Parathyroid adenoma (tissue), 2 donors: ENCODE results near the gene CD14.

Source experiments
- H2AFZ ChIP-seq: fragments of 300-600 bp; sonication (generic); one replicate; pipeline ENCODE4 v1.7.0; 2017; ENCODE audit warnings: antibody characterized with exemption, mild to moderate bottlenecking
- H3K27ac ChIP-seq: fragments of 300-600 bp; sonication (generic); one replicate; pipeline ENCODE4 v1.7.0; 2017
- H3K27me3 ChIP-seq: fragments of 300-600 bp; sonication (generic); one replicate; pipeline ENCODE4 v1.7.0; 2017; ENCODE audit warnings: low read length; ENCODE audit not compliant: control insufficient read depth, insufficient read depth
- H3K36me3 ChIP-seq: fragments of 300-600 bp; sonication (generic); one replicate; pipeline ENCODE4 v1.7.0; 2017; ENCODE audit warnings: low read length; ENCODE audit not compliant: control insufficient read depth, insufficient read depth
- H3K4me1 ChIP-seq: fragments of 300-600 bp; sonication (generic); one replicate; pipeline ENCODE4 v1.7.0; 2017; ENCODE audit warnings: control low read depth
- H3K4me2 ChIP-seq: fragments of 300-600 bp; sonication (generic); one replicate; pipeline ENCODE4 v1.7.0; 2017; ENCODE audit warnings: low read length
- H3K4me3 ChIP-seq: fragments of 300-600 bp; sonication (generic); one replicate; pipeline ENCODE4 v1.7.0; 2017; ENCODE audit warnings: low read depth, low read length
- H3K79me2 ChIP-seq: fragments of 300-600 bp; sonication (generic); one replicate; pipeline ENCODE4 v1.7.0; 2017; ENCODE audit warnings: control low read depth
- H3K9ac ChIP-seq: fragments of 300-600 bp; sonication (generic); one replicate; pipeline ENCODE4 v1.7.0; 2017; ENCODE audit warnings: mild to moderate bottlenecking
- H3K9me3 ChIP-seq: fragments of 300-600 bp; sonication (generic); one replicate; pipeline ENCODE4 v1.7.0; 2017; ENCODE audit warnings: low read length; ENCODE audit not compliant: control insufficient read depth
- CTCF ChIP-seq: fragments of 300-600 bp; sonication (generic); IDR thresholded peaks from one replicate; pipeline ENCODE4 v1.7.0; 2017; ENCODE audit warnings: antibody characterized with exemption, mild to moderate bottlenecking
- donor health status: primary hyperparathyroidism.

Gene CD14

DNA sequence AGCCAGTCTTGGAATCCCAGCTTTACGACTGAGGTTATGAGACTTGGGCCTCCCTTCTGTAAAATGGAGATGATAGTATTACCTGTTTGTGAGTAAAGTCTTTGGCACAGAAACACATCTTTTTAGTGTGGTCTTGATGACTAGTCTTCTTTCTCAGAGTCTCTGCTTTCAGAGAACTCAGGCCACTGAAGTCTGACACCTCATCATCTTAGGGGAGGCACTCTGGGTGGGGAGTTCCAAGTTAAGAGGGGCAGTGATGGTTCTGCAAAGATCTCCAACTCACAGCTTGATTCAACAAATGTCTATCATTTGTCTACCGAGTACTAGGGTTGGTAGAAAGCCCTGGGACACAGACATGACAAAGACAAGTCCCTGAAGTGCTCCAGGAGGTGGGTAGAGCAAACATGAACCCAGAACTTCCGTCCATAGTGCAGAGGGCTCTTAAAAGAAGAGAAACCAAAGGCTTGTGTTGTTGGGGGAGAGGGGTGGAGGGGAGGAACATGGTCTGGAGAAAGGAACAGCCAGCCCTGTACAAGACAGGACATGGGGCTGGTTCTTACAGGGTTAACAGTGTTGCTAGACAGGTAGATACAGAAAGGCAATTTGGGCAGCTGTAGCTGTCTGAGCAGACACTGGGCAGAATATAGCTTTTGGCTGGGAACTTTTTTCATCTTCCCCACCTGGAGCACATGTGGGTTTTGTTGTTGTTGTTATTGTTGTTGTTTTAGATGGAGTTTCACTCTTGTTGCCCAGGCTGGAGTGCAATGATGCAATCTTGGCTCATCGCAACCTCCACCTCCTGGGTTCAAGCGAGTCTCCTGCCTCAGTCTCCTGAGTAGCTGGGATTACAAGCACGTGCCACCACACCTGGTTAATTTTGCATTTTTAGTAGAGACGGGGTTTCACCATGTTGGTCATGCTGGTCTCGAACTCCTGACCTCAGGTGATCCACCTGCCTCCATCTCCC lies 2.6 kb upstream of the CD14 start:
- H3K4me2 ChIP-seq, result no peak overlapping the region
- no peaks in the 10 kb centered on the region for H3K36me3 ChIP-seq
- H2AFZ ChIP-seq, result no peak overlapping the region
- no peak overlapping the region for H3K4me3 ChIP-seq
- no peaks in the 10 kb centered on the region for H3K79me2 ChIP-seq
- H3K27me3 ChIP-seq, result no peaks in the 10 kb centered on the region
- no peaks in the 10 kb centered on the region for H3K9me3 ChIP-seq
- no peak overlapping the region for H3K27ac ChIP-seq
- peaks cover 8% of the 10 kb centered on the region for H3K4me1 ChIP-seq
- no peak overlapping the region for H3K9ac ChIP-seq
- TF ChIP-seq CTCF, result no peak

DNA sequence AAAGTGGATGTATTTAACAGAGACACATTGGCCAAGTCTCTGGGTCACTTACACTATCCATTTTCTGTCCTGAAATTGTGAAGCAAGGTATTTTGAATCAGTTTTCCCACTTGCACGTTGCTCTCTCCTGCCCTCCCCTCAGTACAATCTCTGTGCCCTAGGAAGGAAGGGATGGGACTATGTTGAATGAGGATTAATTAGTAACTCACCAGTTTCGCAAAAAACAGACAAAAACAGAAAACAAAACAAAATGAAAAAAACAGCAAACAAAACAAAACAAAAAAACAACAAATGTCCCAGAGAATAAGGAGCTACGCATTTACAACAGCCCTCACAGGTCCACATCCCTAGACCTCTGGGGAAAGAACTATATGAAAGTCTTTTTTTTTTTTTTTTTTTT lies 1.1 kb upstream of the CD14 start:
- H3K9me3 ChIP-seq, result no peaks in the 10 kb centered on the region
- no peaks in the 10 kb centered on the region for H3K27me3 ChIP-seq
- no peak overlapping the region for H2AFZ ChIP-seq
- no peaks in the 10 kb centered on the region for H3K36me3 ChIP-seq
- TF ChIP-seq CTCF, result no peak
- peaks cover 3% of the 10 kb centered on the region for H3K4me1 ChIP-seq
- no peak overlapping the region for H3K4me3 ChIP-seq
- no peak overlapping the region for H3K4me2 ChIP-seq
- H3K9ac ChIP-seq, result no peak overlapping the region
- H3K79me2 ChIP-seq, result no peaks in the 10 kb centered on the region
- no peak overlapping the region for H3K27ac ChIP-seq

DNA sequence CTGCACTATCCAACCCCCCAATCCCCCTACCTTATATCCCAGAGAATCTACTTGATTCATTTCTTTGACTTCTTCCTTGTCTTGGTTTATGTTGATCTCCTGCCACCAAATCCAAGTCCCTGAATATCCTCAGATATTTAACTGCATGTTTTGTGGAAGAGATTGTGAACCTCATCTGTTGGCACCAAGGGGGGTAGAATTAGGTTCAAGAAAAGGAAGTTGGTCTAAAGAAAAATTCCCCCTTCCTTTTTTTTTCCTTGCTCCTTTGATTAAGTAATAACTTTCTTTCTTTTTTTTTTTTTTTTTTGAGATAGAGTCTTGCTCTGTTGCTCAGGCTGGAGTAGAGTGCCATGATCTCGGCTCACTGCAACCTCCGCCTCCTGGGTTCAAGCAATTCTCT lies 526 bp upstream of the CD14 start:
- no peaks in the 10 kb centered on the region for H3K4me1 ChIP-seq
- H3K36me3 ChIP-seq, result no peaks in the 10 kb centered on the region
- no peak overlapping the region for H3K9ac ChIP-seq
- peak overlapping the region; percentile 88 for H3K4me2 ChIP-seq
- no peak for TF ChIP-seq CTCF
- H3K4me3 ChIP-seq, result peak overlapping the region; percentile 63
- peak overlapping the region; percentile 94 for H2AFZ ChIP-seq
- H3K9me3 ChIP-seq, result no peaks in the 10 kb centered on the region
- no peaks in the 10 kb centered on the region for H3K79me2 ChIP-seq
- peak overlapping the region; percentile 75 for H3K27ac ChIP-seq
- H3K27me3 ChIP-seq, result no peaks in the 10 kb centered on the region

GRCh38 chr5:140632366-140633020 lies 482 bp downstream of the CD14 start:
- Histone ChIP-seq H3K9ac (no peak overlapping the region), H3K36me3 (no peaks in the 10 kb centered on the region), H3K4me1 (no peaks in the 10 kb centered on the region), H3K4me2 (peak overlapping the region; percentile 88), H3K9me3 (no peaks in the 10 kb centered on the region), H3K79me2 (no peaks in the 10 kb centered on the region), H3K4me3 (peak overlapping the region; percentile 63), H3K27me3 (no peaks in the 10 kb centered on the region), H2AFZ (peak overlapping the region; percentile 94), H3K27ac (peak overlapping the region; percentile 75)
- TF ChIP-seq CTCF, result no peak
